ENCODE data around the gene CCDC93.

DNA sequence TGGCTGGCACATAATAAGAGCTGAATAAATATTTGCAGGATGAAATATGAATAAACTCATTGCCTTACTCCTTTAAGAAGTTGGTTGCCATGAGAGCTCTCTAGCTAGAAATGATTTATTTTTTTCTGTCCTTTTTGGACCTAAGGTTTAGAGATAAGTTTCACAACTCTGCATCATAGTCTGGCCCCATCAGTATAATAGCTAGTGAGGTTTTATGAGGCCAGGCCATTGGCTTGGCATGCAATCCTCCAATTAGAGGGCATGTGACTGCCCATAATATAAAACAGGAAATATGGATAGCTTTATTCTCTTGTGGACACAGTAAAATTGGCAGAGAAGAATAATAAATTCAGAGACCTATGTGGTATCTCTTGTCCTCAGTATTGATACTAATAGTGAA is 48.2 kb upstream of the CCDC93 start:
- TF ChIP-seq, protein P1, sequence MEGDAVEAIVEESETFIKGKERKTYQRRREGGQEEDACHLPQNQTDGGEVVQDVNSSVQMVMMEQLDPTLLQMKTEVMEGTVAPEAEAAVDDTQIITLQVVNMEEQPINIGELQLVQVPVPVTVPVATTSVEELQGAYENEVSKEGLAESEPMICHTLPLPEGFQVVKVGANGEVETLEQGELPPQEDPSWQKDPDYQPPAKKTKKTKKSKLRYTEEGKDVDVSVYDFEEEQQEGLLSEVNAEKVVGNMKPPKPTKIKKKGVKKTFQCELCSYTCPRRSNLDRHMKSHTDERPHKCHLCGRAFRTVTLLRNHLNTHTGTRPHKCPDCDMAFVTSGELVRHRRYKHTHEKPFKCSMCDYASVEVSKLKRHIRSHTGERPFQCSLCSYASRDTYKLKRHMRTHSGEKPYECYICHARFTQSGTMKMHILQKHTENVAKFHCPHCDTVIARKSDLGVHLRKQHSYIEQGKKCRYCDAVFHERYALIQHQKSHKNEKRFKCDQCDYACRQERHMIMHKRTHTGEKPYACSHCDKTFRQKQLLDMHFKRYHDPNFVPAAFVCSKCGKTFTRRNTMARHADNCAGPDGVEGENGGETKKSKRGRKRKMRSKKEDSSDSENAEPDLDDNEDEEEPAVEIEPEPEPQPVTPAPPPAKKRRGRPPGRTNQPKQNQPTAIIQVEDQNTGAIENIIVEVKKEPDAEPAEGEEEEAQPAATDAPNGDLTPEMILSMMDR (conservative IDR thresholded peaks at IDR 0.05; ENCODE audit: low read depth, low read length) = no peak
- no peak for TF ChIP-seq EZH2 (IDR thresholded peaks at IDR 0.05; ENCODE audit: borderline replicate concordance, low read depth, low read length, poor library complexity, severe bottlenecking)

Data from A673 (cell line).